ENCODE data around the gene SPRR5.

SPRR5 gene

DNA sequence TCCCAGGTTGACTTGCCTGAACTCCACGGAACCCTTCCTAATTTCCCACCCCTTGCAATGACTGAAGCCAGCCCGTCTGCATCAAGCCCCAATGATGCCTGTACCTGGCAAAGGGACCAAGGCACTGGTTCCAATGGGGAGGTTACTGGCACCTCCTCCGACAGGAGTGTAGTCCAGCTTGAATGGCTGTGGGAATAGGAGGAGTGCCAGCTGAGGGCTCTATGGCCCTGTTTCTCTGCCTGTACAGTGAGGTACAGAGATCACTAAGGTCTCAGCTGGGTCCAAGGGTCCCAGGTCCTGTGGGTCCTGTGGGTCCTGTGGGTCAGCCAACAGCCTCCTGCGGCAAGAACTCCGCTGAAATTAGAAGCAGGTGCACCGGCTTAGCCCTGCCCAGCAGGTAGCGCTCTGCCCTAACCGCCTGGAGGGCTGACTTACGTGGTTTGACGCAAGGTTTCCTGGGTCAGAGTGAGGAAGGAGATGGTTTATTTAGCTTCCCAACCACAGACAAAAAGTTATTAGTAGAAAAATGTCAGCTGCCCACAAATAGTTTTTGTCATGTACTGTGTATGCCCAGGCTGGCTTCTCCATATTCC is 13.5 kb downstream of the SPRR5 start:
- no peak for DNase-seq (ENCODE audit: low read depth)
- TF ChIP-seq, protein P1, sequence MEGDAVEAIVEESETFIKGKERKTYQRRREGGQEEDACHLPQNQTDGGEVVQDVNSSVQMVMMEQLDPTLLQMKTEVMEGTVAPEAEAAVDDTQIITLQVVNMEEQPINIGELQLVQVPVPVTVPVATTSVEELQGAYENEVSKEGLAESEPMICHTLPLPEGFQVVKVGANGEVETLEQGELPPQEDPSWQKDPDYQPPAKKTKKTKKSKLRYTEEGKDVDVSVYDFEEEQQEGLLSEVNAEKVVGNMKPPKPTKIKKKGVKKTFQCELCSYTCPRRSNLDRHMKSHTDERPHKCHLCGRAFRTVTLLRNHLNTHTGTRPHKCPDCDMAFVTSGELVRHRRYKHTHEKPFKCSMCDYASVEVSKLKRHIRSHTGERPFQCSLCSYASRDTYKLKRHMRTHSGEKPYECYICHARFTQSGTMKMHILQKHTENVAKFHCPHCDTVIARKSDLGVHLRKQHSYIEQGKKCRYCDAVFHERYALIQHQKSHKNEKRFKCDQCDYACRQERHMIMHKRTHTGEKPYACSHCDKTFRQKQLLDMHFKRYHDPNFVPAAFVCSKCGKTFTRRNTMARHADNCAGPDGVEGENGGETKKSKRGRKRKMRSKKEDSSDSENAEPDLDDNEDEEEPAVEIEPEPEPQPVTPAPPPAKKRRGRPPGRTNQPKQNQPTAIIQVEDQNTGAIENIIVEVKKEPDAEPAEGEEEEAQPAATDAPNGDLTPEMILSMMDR (conservative IDR thresholded peaks at IDR 0.05; ENCODE audit: low read length): no peak
- no peak overlapping the region for H3K4me3 ChIP-seq (ENCODE audit: low read length)

DNA sequence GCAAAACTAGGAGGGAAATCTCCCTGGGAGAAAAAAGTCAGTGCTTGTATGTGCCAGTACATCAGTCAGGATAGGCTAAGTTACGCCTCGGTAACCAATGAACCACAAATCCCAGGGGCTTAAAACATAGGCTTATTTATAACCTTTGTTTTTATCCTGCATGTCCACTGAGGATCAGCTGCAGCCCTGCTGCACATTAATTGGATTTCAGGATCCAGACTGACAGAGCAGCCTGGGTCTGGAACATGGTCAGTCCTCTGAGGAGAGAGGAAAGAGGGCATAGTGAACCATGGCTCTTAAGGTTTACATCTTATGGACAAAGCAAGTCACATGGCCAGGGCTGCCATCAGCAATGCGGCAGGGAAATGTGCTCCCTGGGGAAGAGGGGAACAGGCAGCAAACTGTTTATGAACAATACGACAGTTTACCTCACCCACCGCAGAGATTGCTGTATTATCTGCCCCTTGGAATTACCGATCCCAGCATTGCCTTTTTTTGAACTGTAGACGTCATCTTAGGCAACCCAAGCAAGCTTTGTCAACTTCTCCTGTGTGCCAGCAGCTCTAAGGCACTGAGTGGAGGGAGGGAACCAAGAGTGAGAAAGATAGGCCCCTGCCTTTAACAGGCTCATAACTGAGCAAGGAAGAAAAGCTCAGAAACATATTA is 14.4 kb downstream of the SPRR5 start:
- DNase-seq (ENCODE audit: low read depth): no peak
- no peak overlapping the region for H3K4me3 ChIP-seq (ENCODE audit: low read length)
- TF ChIP-seq, protein P1 (conservative IDR thresholded peaks at IDR 0.05; ENCODE audit: low read length): no peak

DNA sequence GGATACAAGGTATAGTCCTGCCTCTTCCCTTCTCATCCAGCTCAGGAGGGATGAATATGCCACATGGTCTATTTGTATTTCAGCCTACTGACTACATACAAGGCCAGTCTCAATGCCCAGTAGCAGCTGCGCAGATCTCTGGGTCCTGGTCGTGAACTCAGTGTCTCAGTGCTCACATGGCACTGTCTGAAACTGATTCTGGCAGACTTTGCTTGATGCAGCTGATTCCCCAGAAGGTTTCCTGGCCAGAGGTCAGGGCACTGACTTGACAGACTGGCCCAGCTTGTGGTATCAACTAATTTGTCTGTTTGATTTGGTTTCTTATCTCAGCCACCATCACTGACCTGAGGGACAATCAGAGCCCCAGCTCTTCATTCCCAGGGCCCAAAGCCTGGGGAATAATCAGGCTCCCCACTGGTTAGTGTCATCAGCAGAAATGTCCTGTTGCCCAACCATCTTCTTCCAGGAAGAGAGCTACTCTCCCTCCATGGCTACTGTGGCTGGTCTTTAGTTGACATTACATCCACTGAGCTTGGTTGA is 15.9 kb downstream of the SPRR5 start:
- TF ChIP-seq, protein P1 (conservative IDR thresholded peaks at IDR 0.05; ENCODE audit: low read length): no peak
- DNase-seq (ENCODE audit: low read depth): no peak
- no peak overlapping the region for H3K4me3 ChIP-seq (ENCODE audit: low read length)

DNA sequence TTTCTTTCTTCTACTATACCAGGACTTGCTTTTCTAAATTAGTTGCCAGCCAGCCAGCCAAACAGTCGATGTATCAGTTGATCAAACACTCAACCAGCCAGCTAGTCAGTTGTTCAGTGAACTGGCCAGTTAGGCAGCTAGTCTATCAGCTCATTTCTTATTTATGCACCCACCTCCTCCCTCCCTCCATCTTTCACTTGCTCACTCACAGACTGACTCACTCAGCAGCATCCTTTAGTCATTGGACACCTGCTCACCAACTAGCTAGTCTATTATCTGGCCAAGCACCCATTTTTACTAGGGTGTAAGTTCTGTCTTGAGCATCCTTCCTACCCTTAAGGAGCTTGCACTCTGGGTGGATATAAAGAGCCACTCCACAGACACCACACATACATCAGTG is 17.5 kb downstream of the SPRR5 start:
- TF ChIP-seq, protein P1 (conservative IDR thresholded peaks at IDR 0.05; ENCODE audit: low read length): no peak
- no peak overlapping the region for H3K4me3 ChIP-seq (ENCODE audit: low read length)
- DNase-seq (ENCODE audit: low read depth): no peak

DNA sequence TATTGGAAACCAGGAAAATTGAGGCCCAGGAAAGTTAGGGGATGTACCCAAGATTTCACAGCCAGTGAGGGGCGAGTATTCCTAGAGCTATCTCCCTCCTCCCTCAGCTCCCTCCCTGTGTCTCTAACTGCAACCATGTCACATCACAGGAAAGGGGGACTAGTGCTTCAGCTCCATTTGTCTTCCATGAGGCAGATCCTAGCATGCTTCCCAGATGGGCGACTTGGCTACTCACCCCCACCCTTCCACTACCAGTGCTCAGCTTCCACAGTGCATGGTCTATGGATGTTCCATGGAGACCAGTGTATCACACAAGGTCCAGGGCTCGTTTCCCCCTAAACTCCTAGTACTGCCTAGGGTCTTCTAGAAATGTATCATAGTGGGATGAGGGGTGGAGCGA is 18.8 kb downstream of the SPRR5 start:
- TF ChIP-seq, protein P1 (conservative IDR thresholded peaks at IDR 0.05; ENCODE audit: low read length): no peak
- DNase-seq (ENCODE audit: low read depth): no peak
- no peak overlapping the region for H3K4me3 ChIP-seq (ENCODE audit: low read length)

DNA sequence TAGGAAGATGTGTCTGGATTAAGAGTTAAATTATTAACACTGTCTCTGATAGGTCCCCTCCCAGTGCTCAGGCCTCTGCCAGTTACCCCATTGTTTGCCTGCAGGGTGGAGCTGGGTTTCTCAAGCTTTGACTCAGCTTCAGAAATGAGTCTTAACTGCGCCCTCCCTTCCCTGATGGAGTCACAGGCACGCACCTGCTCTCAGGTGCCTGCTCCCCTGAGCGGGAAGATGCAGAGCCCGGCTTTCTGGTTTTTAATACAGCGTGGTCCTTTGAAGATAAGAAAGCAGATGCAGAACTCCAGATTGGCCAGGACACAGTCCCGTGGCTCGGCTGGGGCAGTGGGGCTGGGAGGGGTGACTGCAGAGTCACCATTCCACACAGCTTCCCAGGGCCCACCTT is 20.2 kb downstream of the SPRR5 start:
- TF ChIP-seq, protein P1 (conservative IDR thresholded peaks at IDR 0.05; ENCODE audit: low read length): no peak
- DNase-seq (ENCODE audit: low read depth): no peak
- no peak overlapping the region for H3K4me3 ChIP-seq (ENCODE audit: low read length)

DNA sequence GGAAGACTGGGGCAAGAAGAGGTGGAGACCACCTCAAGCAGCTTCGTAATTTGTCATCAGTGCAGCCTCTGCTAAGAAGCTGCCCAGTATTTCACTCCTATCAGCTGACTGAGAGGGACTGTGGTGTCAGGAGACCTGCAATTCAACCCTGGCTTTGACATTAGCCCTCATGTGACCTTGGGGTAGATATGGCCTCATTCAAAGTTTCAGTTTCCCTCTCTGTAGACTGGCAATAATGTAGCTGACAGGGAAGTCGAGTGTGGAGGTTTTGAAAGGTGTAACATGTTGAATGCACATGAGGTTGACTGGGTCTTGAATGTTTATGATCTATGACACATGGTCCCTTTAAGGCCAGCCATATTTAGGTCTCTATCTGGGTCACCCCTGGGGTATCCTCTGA is 21.2 kb downstream of the SPRR5 start:
- no peak for DNase-seq (ENCODE audit: low read depth)
- H3K4me3 ChIP-seq (ENCODE audit: low read length): no peak overlapping the region
- TF ChIP-seq, protein P1 (conservative IDR thresholded peaks at IDR 0.05; ENCODE audit: low read length): no peak
